Sigmoid colon (tissue), 7 donors: Measurements from ENCODE around the gene FBXW2. TPM values are rescaled to one million over a fixed set of nuclear protein-coding genes. Genes with fewer than 3 reads are reported as not detected.
A peak's percentile ranks its signal among the peaks of the same experiment; 100 is the strongest.

Source experiments
- DNase-seq: peaks from one replicate; pipeline ENCODE4 v3.0.0-alpha.2; 2019
- H3K27ac ChIP-seq, 4 donors: fragments of 200-600 bp; sonication (generic); one replicate each; pipeline ENCODE4 v1.5.1; 2016 to 2019; ENCODE audit warnings: mild to moderate bottlenecking in 1 of 4
- H3K27me3 ChIP-seq, 3 donors: fragments of 200-600 bp; sonication (generic); one replicate each; pipeline ENCODE4 v1.5.1; 2019; ENCODE audit warnings: mild to moderate bottlenecking in 1 of 3
- H3K36me3 ChIP-seq, 4 donors: fragments of 200-600 bp; sonication (generic); one replicate each; pipeline ENCODE4 v1.5.1; 2016 to 2019
- H3K4me1 ChIP-seq, 4 donors: fragments of 200-600 bp; sonication (generic); one replicate each; pipeline ENCODE4 v1.5.1; 2017 to 2019
- H3K4me3 ChIP-seq, 4 donors: fragments of 200-600 bp; sonication (generic); one replicate each; pipeline ENCODE4 v1.5.1; 2017 to 2019; ENCODE audit warnings: mild to moderate bottlenecking in 2 of 4, moderate library complexity in 1 of 4
- H3K9me3 ChIP-seq, 4 donors: fragments of 200-600 bp in 3 of 4; sonication (generic) in 3 of 4; one replicate each; pipeline versions ENCODE4 v1.5.1 to v1.6.1; 2013 to 2019
- EP300 ChIP-seq, 4 donors: sonication (generic); formaldehyde crosslinking; IDR thresholded peaks; one replicate each; pipeline ENCODE4 v1.6.1; 2017; ENCODE audit warnings: antibody characterized with exemption in 4 of 4
- POLR2A ChIP-seq, 2 donors: fragments of 450-650 bp; IDR thresholded peaks; one replicate each; pipeline ENCODE4 v1.6.1; 2016; ENCODE audit warnings: antibody characterized with exemption in 2 of 2, mild to moderate bottlenecking in 2 of 2, moderate library complexity in 2 of 2
- POLR2AphosphoS5 ChIP-seq, 4 donors: sonication (generic); formaldehyde crosslinking; IDR thresholded peaks; one replicate each; pipeline ENCODE4 v1.6.1; 2017; ENCODE audit warnings: antibody characterized with exemption in 4 of 4
- WGBS, 2 donors: extraction: QIAGEN DNeasy Blood & Tissue Kit; methylation state at CpG; one replicate each; pipeline ENCODE4 v1.1.7; 2013; 5-methylcytosine and 5-hydroxymethylcytosine counted together
- intact Hi-C: fragments of 100-400 bp; cut with DNase I; formaldehyde crosslinking; loops from one replicate; pipeline ENCODE4 v1.15.1; 2023
- polyA plus RNA-seq, 3 donors: library from polyadenylated mRNA; stranded (reverse); fragments of 200-250 nt; gene quantifications; one replicate each; pipeline ENCODE4 v1.2.3, GENCODE V29; 2013
- total RNA-seq, 4 donors: library from RNA; depleted of rRNA; stranded (reverse); fragments of >200 nt; gene quantifications; one replicate each; pipeline ENCODE4 v1.1.0, GENCODE V29; 2016
- TF ChIP-seq, protein P1 (sequence below), 4 experiments: fragments of 450-650 bp in 3 of 4; fragments of 200-600 bp in 1 of 4; IDR thresholded peaks; one replicate each; pipeline ENCODE4 v1.5.1; 2016 to 2019; ENCODE audit warnings: antibody characterized with exemption in 4 of 4, mild to moderate bottlenecking in 3 of 4, moderate library complexity in 2 of 4
- donor health status: healthy with polysubstance abuse.
- donor health status: Bipolar disorder and iron deficiency.
- donor health status: healthy.

The FBXW2 gene
- total and polyA plus RNA-seq, 7 donors: 10.2 to 61.8 (median 30.9) TPM

DNA sequence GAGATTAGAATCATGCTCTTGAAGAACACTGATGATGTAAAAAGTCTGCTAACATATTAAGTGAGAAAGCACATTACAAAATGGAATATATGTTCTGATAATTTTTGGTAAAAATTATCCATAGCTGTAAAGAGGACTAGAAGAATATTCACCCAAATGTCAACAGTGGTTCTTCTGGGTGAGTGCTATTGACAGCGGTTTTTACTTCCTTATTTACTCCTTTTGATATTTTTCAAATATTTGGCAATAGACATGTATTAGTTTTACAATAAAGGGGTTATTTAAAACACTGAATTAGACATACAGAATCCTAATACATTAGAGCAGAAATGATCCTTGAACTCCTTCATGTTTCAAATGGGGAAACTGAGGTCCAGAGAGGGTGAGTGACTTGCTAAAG, 52.0 kb downstream of the FBXW2 start:
- no peaks in the 10 kb centered on the region for H3K27me3 ChIP-seq
- no peak overlapping the region for H3K27ac ChIP-seq
- H3K4me1 ChIP-seq: no peaks in the 10 kb centered on the region
- intact Hi-C loops: no loop called here
- 18 to 57% methylated on average over 1 of the region's 1 CpG for WGBS, 2 donors
- H3K4me3 ChIP-seq: no peak overlapping the region
- DNase-seq: no peak
- no peaks in the 10 kb centered on the region for H3K36me3 ChIP-seq
- H3K9me3 ChIP-seq: no peaks in the 10 kb centered on the region
- TF ChIP-seq, protein P1, sequence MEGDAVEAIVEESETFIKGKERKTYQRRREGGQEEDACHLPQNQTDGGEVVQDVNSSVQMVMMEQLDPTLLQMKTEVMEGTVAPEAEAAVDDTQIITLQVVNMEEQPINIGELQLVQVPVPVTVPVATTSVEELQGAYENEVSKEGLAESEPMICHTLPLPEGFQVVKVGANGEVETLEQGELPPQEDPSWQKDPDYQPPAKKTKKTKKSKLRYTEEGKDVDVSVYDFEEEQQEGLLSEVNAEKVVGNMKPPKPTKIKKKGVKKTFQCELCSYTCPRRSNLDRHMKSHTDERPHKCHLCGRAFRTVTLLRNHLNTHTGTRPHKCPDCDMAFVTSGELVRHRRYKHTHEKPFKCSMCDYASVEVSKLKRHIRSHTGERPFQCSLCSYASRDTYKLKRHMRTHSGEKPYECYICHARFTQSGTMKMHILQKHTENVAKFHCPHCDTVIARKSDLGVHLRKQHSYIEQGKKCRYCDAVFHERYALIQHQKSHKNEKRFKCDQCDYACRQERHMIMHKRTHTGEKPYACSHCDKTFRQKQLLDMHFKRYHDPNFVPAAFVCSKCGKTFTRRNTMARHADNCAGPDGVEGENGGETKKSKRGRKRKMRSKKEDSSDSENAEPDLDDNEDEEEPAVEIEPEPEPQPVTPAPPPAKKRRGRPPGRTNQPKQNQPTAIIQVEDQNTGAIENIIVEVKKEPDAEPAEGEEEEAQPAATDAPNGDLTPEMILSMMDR (IDR thresholded peaks at IDR 0.05): no peak
- no peak for TF ChIP-seq EP300 (IDR thresholded peaks at IDR 0.05)
- no peak for TF ChIP-seq POLR2A (IDR thresholded peaks at IDR 0.05)
- TF ChIP-seq POLR2AphosphoS5 (IDR thresholded peaks at IDR 0.05): no peak

DNA sequence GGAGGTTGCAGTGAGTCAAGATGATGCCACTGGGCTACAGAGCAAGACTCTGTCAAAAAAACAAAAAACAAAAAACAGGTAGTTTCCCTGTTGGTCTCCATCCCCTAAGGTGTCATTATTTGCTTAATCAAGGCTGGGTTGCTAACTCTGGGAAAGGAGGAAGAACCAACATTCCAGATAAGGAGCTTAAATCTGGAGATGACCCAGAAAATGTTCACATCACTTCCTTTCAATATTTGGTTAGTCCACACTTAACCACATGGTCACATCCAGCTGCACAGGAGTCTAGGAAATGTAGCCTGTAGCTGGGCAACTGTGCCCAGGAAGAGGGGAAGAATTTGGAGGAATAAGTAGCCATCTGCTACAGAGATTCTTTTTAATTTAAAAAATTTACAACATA, 53.1 kb downstream of the FBXW2 start:
- TF ChIP-seq, protein P1 (IDR thresholded peaks at IDR 0.05): no peak
- TF ChIP-seq POLR2AphosphoS5 (IDR thresholded peaks at IDR 0.05): no peak
- TF ChIP-seq EP300 (IDR thresholded peaks at IDR 0.05): no peak
- TF ChIP-seq POLR2A (IDR thresholded peaks at IDR 0.05): no peak
- Histone ChIP-seq H3K36me3 (no peaks in the 10 kb centered on the region), H3K27ac (no peak overlapping the region), H3K9me3 (no peaks in the 10 kb centered on the region), H3K4me3 (no peak overlapping the region), H3K27me3 (no peaks in the 10 kb centered on the region), H3K4me1 (peaks cover 0 to 2% (median under 1%) of the 10 kb centered on the region in 4 donors)
- no peak for DNase-seq
- intact Hi-C loops: no loop called here

GRCh38 chr9:120737416-120738165, 55.6 kb downstream of the FBXW2 start:
- no peak overlapping the region for H3K27ac ChIP-seq
- H3K4me1 ChIP-seq: peaks cover 0 to 7% (median 2%) of the 10 kb centered on the region in 4 donors
- intact Hi-C loops: no loop called here
- no peaks in the 10 kb centered on the region for H3K9me3 ChIP-seq
- TF ChIP-seq, protein P1 (IDR thresholded peaks at IDR 0.05): no peak
- TF ChIP-seq EP300 (IDR thresholded peaks at IDR 0.05): no peak
- no peak for TF ChIP-seq POLR2A (IDR thresholded peaks at IDR 0.05)
- TF ChIP-seq POLR2AphosphoS5 (IDR thresholded peaks at IDR 0.05): no peak
- H3K36me3 ChIP-seq: no peaks in the 10 kb centered on the region
- no peak for DNase-seq
- no peaks in the 10 kb centered on the region for H3K27me3 ChIP-seq
- H3K4me3 ChIP-seq: no peak overlapping the region
- WGBS, 2 donors: 93 to 95% methylated on average over 5 of the region's 5 CpGs

GRCh38 chr9:120736881-120737280, 56.3 kb downstream of the FBXW2 start:
- intact Hi-C loops: no loop called here
- no peaks in the 10 kb centered on the region for H3K9me3 ChIP-seq
- H3K4me1 ChIP-seq: peaks cover 0 to 7% (median 2%) of the 10 kb centered on the region in 4 donors
- no peaks in the 10 kb centered on the region for H3K36me3 ChIP-seq
- no peak overlapping the region for H3K27ac ChIP-seq
- no peak for DNase-seq
- 86 to 96% methylated on average over 2 of the region's 2 CpGs for WGBS, 2 donors
- H3K4me3 ChIP-seq: no peak overlapping the region
- TF ChIP-seq POLR2AphosphoS5 (IDR thresholded peaks at IDR 0.05): no peak
- H3K27me3 ChIP-seq: no peaks in the 10 kb centered on the region

DNA sequence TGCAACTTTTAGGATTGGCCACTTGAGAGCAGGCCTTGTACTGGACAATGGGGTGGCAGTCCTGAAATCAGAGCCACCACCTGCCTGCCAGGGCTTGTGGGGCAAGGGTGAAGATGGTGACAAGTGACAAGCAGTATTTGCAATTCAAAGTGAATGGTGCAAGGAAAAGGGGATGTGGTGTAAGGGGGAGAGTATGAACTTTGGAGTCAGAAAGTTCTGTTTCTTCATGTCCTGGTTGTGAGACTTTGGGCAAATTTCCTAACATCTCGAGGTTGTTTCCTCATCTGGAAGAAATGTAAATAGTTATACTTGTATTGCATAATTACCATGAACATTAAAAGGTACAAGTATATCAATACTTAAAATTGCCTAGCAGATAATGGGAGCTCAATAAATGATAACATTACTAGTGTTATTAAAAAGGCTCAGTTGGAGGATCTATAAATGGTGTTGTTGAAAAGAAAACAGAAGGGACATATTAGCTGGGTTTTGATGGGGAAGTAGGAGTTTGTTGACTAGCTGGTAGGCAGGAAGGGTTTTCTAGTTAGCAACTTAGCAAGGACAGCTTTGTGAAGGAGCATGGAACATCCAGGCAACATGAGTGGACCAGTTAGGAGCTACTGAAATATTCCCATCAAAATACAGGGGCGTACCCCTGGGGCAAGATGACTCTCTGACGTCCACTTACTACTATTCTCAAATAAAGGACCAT, 57.6 kb downstream of the FBXW2 start:
- intact Hi-C loops: no loop called here

More for the DNA sequence above, 57.6 kb downstream of the FBXW2 start:
- H3K9me3 ChIP-seq: no peaks in the 10 kb centered on the region
- no peaks in the 10 kb centered on the region for H3K36me3 ChIP-seq
- H3K27ac ChIP-seq: peak overlapping the region in 3 of 4 donors; percentile 30 to 54 (median 41)
- no peaks in the 10 kb centered on the region for H3K27me3 ChIP-seq
- peaks cover 0 to 17% (median 11%) of the 10 kb centered on the region in 4 donors for H3K4me1 ChIP-seq
- 62 to 68% methylated on average over 3 of the region's 3 CpGs for WGBS, 2 donors
- DNase-seq: no peak
- TF ChIP-seq POLR2AphosphoS5 (IDR thresholded peaks at IDR 0.05): peak in 1 of 4 donors; percentile 18
- TF ChIP-seq POLR2A (IDR thresholded peaks at IDR 0.05): no peak
- no peak for TF ChIP-seq EP300 (IDR thresholded peaks at IDR 0.05)
- TF ChIP-seq, protein P1 (IDR thresholded peaks at IDR 0.05): no peak
- H3K4me3 ChIP-seq: no peak overlapping the region
